Activated CD8-positive, alpha-beta memory T cell treated with anti-CD3 and anti-CD28 coated beads, Interleukin-2, amount 50 U/mL, for 1 hour (primary cell): ENCODE measurements around the gene FHDC1.

ENCODE experiments used
- DNase-seq: peaks from one replicate; pipeline ENCODE4 v3.0.0-alpha.2; 2020; ENCODE audit errors: extremely low read depth

FHDC1 gene

DNA sequence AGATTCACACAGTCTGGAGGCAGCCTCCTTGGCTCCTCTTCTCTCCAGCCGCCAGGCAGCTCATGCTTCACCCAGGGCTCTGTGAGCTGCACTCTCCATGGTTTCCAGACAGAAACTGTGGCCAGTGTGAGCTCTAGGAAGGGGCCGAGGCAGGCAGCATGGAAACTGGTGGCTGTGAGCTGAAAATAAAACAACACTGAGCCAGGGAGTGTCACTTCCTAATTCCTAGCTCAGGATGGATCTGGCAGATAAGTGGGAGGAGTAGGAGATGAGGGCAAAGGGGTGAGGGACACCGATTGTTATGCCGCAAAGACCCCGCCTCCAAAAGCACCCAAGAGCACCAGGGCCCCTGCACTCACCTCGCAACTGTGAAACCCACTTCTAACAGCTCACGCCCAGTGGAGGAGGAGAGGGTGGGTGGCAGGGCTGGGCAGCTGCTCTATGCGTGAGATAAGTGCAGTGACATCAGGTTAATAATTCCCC, 69.8 kb downstream of the FHDC1 start:
- no peak for DNase-seq

DNA sequence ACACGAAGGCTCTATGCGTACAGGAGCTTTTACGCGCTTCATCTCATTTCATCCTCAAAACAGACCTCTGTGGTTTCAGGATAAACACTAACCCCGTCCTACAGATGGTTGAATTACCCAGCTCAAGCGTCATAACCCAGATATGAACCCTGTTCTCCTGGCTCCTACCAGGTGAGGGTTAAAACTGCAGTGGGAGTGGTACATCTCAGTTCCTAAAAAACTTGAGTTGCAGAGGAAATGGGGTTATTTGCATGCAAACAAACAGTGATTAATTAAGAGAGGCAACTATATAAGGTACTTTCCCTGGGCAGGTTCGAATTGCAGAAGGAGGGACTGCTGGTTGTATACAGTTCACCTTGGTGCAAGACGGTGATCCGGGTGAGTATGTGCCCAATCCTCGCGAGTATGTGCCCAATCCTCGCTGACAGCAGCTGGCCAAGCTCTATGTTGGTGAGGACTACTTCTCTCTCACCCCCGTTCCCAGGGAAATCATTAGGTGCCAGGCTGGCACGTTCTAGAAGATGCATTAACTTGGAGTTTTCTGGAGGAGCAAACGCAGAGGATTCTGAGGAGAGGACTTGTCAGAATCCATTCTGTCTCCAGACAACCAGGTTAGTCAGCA, 72.6 kb downstream of the FHDC1 start:
- DNase-seq, result no peak

DNA sequence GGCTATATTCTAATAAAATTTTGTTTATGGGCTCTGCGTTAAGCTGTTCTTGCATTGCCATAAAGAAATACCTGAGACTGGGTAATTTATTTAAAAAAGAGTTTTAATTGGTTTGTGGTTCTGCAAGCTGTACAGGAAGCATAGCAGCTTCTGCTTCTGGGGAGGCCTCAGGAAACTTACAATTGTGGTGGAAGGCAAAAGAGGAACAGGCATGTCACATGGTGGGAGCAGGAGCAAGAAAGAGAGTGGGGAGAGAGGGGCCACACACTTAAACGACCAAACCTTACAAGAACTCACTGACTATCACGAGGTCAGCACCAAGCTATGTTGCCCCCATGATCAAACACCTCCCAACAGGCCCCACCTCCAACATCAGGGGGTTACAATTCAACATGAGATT, 74.0 kb downstream of the FHDC1 start:
- no peak for DNase-seq

DNA sequence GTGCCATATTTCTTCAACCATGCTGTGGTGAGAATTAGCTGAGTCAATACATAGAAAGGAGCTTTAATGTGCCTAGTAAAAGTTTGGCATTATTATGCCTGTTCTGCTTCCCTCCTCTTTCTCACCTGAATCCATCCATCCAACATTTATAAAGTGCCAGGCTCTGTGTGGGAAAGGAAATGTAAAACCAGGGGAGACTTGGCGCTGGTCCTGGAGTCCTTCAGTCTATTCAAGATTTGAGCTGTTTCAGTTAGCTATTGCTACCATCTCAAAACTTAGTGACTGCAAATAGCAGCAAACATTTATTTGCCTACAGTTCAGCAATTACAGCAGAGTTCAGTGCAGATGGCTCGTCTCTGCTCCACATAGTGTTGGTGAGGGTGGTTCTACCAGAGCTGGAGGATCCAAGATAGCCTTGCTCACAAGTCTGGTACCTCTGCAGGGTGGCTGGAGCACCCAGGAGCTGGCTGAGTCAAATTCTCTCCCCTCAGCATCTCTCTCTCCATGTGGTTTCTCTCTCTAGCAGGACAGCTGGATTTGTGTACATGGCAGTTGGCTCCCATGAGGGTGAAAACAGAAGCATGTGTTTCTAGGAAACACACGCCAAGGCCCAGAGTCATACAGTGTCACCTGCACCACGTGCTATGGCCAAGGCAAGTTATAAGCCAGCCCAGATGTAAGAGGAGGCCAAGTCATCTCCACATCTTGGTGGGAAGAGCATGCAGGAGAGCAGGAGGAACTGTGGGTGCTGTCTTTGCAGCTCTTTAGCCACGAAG, 77.3 kb downstream of the FHDC1 start:
- no peak for DNase-seq

DNA sequence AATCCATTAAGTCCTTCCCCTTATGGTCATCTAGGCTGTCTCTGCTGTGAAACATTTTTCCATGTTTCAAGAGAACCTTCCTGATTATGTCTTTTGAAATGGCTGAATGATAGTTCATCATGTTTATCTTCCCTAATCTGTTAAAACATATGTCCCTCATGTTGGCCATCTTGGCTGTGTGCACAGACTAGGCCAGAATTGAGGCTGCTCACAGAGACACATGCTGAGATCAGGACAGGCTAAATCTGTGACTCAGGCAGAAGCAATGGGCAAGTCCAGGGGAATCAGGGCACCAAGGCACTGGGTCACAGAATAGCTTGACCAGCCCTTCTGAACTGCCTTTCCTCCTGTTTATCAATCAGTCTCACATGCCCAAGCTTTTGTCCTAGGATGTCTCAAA, 78.3 kb downstream of the FHDC1 start:
- DNase-seq, result no peak

DNA sequence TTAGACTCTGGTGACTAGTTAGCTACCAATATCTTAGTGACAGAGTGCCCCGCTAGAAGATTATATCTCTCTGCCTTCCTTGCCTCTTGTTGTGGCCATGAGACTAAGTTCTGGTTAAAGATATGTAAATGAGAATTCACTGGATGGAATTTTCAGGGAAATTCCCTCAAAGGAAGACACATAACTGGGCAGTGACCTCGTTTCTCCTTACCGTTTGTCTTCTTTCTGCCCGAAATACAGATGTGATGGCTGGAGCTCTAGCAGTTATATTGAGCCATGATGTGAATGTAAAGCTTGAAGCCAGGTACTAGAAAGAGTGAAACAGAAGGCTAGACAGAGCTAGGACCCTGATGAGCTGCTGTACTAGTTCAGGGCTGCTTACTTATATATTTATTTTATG, 80.5 kb downstream of the FHDC1 start:
- DNase-seq, result no peak

DNA sequence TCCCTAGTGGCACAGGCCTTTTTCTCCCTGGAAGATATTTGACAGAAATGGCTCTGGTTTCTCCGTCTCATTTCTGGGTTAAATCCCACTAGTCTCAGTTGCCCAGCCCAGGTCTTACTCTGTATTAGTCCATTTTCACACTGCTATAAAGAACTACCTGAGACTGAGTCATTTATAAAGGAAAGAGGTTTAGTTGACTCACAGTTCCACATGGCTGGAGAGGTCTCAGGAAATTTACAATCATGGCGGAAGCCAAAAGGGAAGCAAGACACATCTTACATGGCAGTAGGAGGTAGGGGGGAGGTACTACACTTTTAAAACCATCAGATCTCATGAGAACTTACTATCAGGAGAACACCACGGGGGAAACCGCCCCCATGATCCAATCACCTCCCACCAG, 81.9 kb downstream of the FHDC1 start:
- DNase-seq, result no peak

DNA sequence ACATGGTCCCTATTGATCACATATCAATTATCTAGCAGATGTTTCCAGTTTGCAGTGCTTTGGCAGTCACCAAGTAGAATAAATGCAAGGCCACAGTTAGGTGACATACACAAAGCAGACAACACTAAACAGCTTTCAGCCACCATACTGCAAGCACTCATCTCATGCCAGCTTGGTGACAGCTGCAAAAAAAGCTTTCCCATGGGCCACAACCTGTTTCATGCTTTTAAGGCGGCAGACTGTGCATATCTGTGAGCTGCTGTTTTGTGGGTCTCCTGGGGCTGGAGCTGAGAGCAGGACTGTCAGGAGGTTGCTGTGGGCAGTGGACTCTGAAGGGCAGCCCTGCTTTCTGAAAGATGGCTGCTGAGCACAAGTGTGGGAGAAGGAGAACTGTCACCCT, 82.6 kb downstream of the FHDC1 start:
- no peak for DNase-seq

DNA sequence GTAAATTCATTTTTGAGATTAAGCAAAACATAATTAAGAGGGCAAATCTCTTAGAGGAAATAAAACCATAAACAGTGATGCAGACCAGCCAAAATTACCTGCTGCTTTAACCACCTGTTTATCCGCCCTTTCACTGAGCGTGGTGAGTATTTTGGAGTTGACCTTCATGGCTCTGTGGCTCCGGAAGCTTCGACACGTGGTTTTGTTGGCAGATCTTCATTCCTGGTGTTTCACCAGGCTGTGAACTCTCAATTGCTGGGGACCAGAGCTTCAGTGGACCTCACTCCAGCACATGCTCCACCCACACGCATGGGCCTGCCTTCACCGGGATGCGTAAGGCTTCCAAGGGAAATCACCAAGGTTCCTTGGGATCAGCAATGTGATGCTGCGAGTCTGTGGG, 83.8 kb downstream of the FHDC1 start:
- DNase-seq, result no peak

DNA sequence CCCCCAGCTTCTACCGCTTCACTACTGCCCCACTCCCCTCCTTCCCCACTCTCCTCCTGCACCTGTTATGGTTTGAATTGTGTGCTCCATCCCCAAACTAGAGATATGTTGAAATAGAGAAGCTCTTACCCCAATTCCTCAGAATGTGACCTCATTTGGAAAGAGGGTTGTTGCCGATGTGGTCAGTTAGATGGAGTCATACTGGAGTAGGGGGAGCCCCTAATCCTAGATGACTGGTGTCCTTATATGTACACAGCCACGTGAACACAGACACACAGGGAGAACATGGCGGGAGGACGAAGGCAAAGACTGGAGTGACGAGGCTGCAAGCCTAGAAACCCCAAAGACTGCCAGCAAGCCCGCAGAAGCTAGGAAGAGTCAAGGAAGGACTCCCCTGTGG, 84.3 kb downstream of the FHDC1 start:
- DNase-seq, result no peak

DNA sequence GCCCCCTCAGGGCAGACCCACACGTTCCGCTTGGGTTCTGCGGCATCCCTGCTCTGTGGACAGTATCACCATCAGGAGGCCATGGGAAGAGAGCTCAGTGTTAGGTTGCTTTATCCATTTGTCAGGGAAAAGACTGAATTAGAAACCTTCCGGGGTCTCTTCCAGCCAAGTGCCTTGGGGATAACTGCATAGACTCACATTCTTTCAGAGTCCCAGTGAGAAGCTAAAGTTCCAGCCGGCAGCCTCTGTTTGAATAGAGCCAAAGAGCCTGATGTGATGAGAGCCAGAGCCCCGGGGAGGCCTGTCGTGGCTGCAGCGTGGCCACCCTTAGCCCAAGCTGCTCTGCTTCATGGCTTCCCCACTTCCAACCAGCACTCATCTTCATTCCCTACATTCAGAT, 85.2 kb downstream of the FHDC1 start:
- DNase-seq, result no peak

DNA sequence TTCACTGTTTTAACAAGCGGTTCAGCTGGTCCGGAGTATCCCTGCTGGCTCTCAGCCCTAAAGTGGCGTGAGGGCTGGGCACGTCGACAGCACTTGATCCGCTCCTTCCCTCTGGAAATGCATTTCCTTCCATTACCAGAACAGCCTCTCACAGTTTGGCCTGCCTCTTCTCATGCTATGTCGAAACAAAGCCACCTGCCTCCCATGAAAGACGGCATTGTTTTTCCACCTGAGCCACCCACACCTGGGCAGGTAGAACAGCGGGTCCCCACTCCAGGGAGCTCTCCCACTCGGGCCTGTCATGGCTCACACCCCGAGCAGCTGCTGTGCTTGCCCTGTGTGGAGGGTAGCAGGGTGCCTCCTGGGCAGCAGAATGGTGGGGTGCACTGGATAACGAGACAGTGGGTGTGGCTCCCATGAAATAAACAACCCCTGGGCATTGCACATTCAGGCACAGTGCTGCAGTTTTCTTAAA, 86.2 kb downstream of the FHDC1 start:
- no peak for DNase-seq

DNA sequence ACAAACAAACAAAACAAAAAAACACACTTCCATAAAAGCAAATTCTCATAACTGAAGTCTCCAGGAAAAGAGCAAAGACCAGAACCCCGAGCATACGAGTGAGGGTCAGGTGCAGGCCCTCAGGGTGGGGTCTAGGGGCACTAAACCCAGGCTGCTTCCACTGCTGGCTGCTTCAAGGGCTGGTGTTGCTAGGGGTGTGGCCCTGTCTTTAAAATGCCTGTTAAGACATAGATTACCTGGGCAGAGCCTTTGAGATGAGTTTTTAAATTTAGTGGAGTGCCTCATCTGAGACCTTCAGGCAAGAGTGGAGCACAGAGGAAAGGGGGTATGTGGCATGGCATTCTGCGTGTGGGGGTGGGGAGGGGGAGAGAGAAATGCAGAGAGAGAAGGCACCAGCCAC, 87.0 kb downstream of the FHDC1 start:
- DNase-seq, result no peak

DNA sequence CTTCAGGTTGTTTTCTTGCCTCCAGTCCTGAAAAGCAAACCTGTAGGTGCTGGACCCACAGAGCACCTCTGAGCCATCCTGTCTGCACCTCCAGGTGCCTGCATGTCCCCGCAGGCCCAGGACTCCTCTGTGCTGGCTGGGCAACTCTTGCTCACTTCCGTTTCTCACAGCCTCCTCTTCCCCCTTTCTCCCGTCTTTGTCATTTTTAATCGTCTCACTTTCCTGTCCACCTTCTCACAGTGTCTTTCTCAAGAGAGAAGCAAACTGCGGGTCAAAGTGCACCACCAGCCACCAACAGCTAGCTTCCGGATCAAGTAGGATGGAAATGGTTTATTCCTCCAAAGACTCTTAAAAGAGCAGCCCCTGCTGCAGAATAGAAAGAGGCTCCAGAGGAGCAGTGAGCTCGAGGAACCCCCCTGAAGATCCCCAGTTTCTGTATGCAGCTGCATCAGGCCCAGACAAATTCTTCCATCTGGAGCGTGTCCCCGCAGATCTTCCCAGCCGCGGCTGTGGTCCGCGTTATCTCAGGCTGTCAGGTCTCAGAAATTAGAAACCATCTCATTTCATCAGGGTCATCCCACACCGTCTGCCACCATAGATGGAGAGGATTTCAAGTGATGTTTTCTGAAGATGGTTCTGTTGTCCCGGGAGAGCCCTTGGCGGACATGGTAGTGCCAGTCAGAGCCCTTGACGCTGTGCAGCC, 87.7 kb downstream of the FHDC1 start:
- DNase-seq, result no peak

DNA sequence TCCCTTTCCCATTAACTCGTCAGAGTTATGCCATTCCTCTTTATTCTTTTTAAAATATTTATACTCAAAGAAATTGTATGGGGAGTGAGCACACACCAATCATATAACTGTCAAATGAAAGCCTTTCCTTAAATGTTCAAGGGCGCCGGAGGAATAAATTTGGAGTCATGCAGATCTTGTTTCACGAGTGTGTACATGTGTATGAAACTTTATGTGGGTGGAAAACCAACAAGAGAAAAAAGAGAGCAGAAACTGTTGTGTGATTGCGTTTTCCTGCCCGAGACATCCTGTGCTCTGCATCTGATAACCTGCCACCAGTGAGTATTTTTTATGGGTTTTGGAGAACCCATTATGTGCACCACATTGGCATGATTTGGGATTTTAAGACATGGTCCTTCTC, 88.3 kb downstream of the FHDC1 start:
- DNase-seq, result no peak

DNA sequence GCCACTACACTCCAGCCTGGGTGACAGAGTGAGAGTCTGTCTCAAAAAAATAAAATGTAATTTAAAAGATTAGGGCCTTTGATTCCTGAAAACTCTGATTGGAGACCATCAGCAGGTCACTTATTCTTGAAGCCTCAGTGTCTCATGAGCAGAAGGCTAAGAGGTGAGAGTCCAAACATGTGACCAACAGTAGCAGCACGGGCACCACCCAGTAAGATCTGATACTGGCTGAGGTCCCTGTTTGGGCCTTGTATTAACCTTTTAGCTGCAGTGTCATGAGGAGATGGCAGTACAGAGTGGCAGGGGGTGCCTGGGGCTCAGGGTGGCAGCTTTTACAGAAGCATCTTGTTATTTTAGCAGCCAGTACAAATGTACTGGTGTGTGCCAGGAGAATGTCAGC, 89.3 kb downstream of the FHDC1 start:
- DNase-seq, result no peak

DNA sequence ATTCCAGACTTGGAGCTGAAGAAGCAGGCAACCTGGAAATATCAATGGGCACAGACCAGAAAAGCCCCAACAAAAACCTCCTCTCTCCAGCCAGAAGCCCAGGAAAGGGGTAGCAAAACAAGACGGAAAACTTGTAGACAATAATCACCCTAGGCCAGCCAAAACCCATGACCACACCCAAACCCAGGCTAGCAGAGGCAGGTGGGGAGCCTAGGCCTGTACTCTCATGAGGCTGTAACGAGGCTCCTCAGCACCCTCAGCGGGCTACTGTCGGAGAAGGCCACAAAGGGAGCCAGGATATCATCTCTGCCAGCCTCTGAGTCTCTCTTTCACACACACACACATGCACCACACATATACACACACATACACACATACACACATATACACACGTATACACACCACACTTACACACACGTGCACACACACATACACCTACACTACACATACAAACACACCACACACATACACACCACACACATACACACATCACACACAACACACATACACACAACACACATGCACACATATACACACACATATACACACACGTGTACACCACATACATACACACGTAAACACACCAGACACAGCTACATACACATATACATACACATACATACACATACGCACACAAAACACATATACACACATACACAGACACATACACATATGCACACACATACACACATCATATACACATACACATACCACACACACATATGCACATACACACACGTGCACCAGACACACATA, 90.6 kb downstream of the FHDC1 start:
- DNase-seq, result no peak

DNA sequence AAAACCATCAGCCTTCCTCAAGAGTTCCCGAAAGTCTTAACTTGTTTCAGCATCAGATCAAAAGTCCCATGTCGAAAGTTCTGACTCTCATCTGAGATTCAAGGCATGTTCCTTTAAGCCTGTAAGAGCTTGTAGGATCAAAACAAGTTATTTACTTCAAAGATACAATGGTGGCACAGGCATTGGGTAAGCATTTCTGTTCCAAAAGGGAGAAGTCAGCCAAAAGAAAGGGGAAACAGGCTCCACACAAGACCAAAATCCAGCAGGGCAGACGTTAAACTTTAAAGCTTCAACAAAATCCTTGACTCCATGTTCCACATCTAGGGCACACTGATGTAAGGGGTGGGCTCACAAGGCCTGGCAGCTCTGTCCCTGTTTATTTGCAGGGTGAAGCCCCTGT, 91.7 kb downstream of the FHDC1 start:
- no peak for DNase-seq

DNA sequence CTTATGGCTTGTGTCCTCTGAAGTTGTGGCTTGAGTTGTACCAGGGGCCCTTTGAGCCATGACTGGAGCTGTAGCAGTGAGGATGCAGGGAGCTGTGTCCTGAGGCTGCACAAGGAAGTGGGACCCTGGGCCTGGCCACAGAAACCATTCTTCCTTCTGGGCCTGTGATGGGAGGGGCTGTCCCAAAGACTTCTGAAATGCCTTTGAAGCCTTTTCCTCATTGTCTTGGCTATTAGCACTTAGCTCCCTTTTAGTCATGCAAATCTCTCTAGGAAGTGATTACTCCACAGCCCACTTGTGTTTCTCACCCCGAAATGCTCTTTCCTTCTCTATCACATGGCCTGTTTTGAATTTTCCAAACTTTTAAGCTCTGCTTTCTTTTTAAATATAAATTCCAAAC, 92.4 kb downstream of the FHDC1 start:
- DNase-seq, result no peak
